Spleen (tissue), 11 donors: ENCODE results near the gene KIN. TPM values are rescaled to one million over a fixed set of nuclear protein-coding genes. Genes with fewer than 3 reads are reported as not detected.
"Not testable (repeated sequence)": the region's sequence is repeated elsewhere in the genome, so short reads cannot be mapped to it uniquely, and the experiment has no call there.

Experiments used
- DNase-seq: peaks from one replicate; pipeline ENCODE4 v3.0.0-alpha.2; 2020
- H3K27ac ChIP-seq, 8 donors: fragments of 200-600 bp; sonication (generic) in 7 of 8; 1 replicate in 4 of 8; 2 replicates in 4 of 8; pipeline versions ENCODE4 v1.5.0 to v1.8.0; 2016 to 2021; ENCODE audit warnings: inconsistent platforms in 4 of 8, mild to moderate bottlenecking in 4 of 8, moderate library complexity in 1 of 8
- H3K27me3 ChIP-seq, 7 donors: fragments of 200-600 bp; sonication (generic) in 6 of 7; replicated peaks in 1 of 7; 1 replicate in 4 of 7; 2 replicates in 3 of 7; pipeline versions ENCODE4 v1.5.0 to v1.8.0; 2016 to 2021; ENCODE audit warnings: inconsistent platforms in 3 of 7, mild to moderate bottlenecking in 1 of 7
- H3K36me3 ChIP-seq, 6 donors: fragments of 200-600 bp; sonication (generic) in 5 of 6; 1 replicate in 4 of 6; 2 replicates in 2 of 6; pipeline versions ENCODE4 v1.5.0 to v1.8.0; 2016 to 2021; ENCODE audit warnings: inconsistent platforms in 2 of 6
- H3K4me1 ChIP-seq, 6 donors: fragments of 200-600 bp; sonication (generic) in 5 of 6; 1 replicate in 3 of 6; 2 replicates in 3 of 6; pipeline versions ENCODE4 v1.5.0 to v1.8.0; 2016 to 2021; ENCODE audit warnings: inconsistent platforms in 3 of 6
- H3K4me3 ChIP-seq, 8 donors: fragments of 200-600 bp; sonication (generic) in 7 of 8; 1 replicate in 4 of 8; 2 replicates in 4 of 8; pipeline versions ENCODE4 v1.5.0 to v1.8.0; 2016 to 2021; ENCODE audit warnings: inconsistent platforms in 4 of 8, mild to moderate bottlenecking in 4 of 8, moderate library complexity in 2 of 8
- H3K9me3 ChIP-seq, 8 donors: fragments of 200-600 bp; sonication (generic) in 7 of 8; 1 replicate in 4 of 8; 2 replicates in 4 of 8; pipeline versions ENCODE4 v1.5.0 to v1.8.0; 2016 to 2021; ENCODE audit warnings: inconsistent platforms in 4 of 8
- POLR2A ChIP-seq, 3 donors: fragments of 450-650 bp; IDR thresholded peaks; one replicate each; pipeline ENCODE4 v1.5.1; 2017; ENCODE audit warnings: antibody characterized with exemption in 3 of 3, mild to moderate bottlenecking in 1 of 3
- POLR2AphosphoS5 ChIP-seq, 3 donors: sonication (generic); formaldehyde crosslinking; IDR thresholded peaks; one replicate each; pipeline ENCODE4 v1.5.1; 2017; ENCODE audit warnings: antibody characterized with exemption in 3 of 3
- WGBS, 5 donors: extraction: QIAGEN DNeasy Blood & Tissue Kit in 3 of 5; methylation state at CpG; one replicate each; pipeline versions ENCODE4 v1.1.5 to v1.1.7; 2013 to 2018; 5-methylcytosine and 5-hydroxymethylcytosine counted together
- intact Hi-C: fragments of 100-400 bp; cut with DNase I; formaldehyde crosslinking; loops from one replicate; pipeline ENCODE4 v1.15.0; 2023; ENCODE audit warnings: low total_unique reads
- polyA plus RNA-seq, 3 donors: library from polyadenylated mRNA; stranded (reverse); fragments of 200-250 nt; gene quantifications; one replicate each; pipeline ENCODE4 v1.2.1, GENCODE V29; 2013
- total RNA-seq, 7 donors: library from RNA; depleted of rRNA in 3 of 7; stranded (reverse); fragments of >200 nt in 3 of 7; fragmentation: NEBNext Ultra II Directional in 4 of 7; extraction: Animal tissue kit (Norgen Biotek cat#: 25700) in 4 of 7; gene quantifications; one replicate each; pipeline versions ENCODE4 v1.1.0 to v1.2.1, GENCODE V29; 2016 to 2021
- TF ChIP-seq, protein P1 (sequence below), 11 experiments: fragments of 200-600 bp in 7 of 11; fragments of 450-650 bp in 4 of 11; sonication (generic) in 4 of 11; IDR thresholded peaks in 8 of 11; conservative IDR thresholded peaks in 3 of 11; 1 replicate in 7 of 11; 2 replicates in 4 of 11; pipeline versions ENCODE4 v1.4.0 to v1.8.0; 2016 to 2021; ENCODE audit warnings: antibody characterized with exemption in 11 of 11, inconsistent platforms in 4 of 11, mild to moderate bottlenecking in 1 of 11
- donor health status: healthy with polysubstance abuse.
- donor health status: DM: no; HTN: no; CAD: no; lungs with moderate emphysema.
- donor health status: DM: no; HTN: no; CAD: no.
- donor health status: Bipolar disorder and iron deficiency.
- donor health status: healthy.
- donor health status: DM: no; HTN: no; CAD: no.
- donor health status: DM: yes; HTN: yes; CAD: no.

KIN gene
- total and polyA plus RNA-seq, 10 donors, result 9.2 to 16.0 (median 11.4) TPM

DNA sequence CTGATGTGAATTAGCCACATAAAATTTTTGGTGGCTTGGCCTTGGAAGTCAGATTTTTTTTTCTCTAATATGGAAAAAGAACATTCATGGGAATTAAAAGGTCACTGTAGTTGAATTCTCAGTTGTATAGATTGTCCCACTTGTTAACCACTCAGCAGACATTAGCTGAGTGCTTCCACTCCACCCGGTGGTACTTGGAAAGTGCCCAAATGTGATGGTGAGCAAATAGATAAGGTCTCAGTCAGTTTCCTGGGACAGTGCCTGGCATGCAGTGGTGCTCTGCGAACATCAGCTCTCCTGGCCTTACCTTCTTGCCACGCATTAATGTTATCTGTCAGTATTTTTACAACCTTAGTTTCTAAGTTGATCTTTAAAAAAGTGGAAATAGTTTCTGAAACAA is 1.6 kb upstream of the KIN start:
- peak overlapping the region in 1 of 8 donors; percentile 87 for H3K27ac ChIP-seq
- intact Hi-C loops, result no loop called here
- H3K4me3 ChIP-seq, result peak overlapping the region in 6 of 8 donors; percentile 70 to 99 (median 90)
- no peaks in the 10 kb centered on the region for H3K9me3 ChIP-seq
- DNase-seq, result no peak
- H3K36me3 ChIP-seq, result peaks cover 0 to 24% (median 4%) of the 10 kb centered on the region in 6 donors
- H3K4me1 ChIP-seq, result peaks cover 32 to 90% (median 84%) of the 10 kb centered on the region in 6 donors
- no peak for TF ChIP-seq POLR2AphosphoS5 (IDR thresholded peaks at IDR 0.05)
- TF ChIP-seq, protein P1, sequence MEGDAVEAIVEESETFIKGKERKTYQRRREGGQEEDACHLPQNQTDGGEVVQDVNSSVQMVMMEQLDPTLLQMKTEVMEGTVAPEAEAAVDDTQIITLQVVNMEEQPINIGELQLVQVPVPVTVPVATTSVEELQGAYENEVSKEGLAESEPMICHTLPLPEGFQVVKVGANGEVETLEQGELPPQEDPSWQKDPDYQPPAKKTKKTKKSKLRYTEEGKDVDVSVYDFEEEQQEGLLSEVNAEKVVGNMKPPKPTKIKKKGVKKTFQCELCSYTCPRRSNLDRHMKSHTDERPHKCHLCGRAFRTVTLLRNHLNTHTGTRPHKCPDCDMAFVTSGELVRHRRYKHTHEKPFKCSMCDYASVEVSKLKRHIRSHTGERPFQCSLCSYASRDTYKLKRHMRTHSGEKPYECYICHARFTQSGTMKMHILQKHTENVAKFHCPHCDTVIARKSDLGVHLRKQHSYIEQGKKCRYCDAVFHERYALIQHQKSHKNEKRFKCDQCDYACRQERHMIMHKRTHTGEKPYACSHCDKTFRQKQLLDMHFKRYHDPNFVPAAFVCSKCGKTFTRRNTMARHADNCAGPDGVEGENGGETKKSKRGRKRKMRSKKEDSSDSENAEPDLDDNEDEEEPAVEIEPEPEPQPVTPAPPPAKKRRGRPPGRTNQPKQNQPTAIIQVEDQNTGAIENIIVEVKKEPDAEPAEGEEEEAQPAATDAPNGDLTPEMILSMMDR (IDR thresholded peaks at IDR 0.05 in 8 of 11, conservative IDR thresholded peaks at IDR 0.05 in 3 of 11), result no peak
- TF ChIP-seq POLR2A (IDR thresholded peaks at IDR 0.05), result no peak
- 50 to 61% (median 53%) methylated on average over 3 of the region's 3 CpGs for WGBS, 5 donors
- no peaks in the 10 kb centered on the region for H3K27me3 ChIP-seq

DNA sequence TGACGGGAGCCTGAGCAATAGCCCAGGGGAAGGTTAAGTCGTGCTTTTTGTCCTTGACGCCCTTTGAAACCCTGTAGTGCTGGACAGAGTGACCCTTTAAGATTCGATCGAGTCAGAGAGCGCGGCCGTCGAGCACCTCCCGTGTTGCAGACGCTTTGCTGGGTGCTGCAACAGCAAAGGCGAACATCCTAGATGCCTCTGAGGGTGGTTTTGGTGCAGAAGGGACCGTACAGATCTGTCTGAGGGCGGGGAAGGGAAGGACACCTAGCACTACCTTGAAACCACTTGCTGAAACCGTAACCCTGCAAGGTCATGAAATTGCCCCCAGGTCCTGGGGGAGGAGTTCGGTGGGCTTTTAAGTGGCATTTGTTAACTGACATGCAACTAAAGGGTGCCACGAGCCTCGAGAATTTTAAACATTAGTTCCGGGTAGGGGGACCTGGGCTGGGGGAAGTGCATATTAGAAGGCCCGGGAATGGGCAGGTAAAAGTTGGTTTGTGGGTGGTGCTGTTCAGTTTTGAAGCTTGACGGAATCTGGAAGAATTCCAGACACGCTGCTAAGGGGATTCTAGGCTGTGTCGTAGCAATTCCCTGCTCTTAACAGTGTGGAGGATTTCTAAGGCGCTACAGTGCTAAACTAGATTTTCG is 970 bp upstream of the KIN start:
- H3K4me3 ChIP-seq, result peak overlapping the region; percentile 70 to 99 (median 90)
- 4 to 6% (median 5%) methylated on average over 22 to 25 of the region's 25 CpGs for WGBS, 5 donors
- peak overlapping the region; percentile 71 to 92 (median 87) for H3K27ac ChIP-seq
- H3K9me3 ChIP-seq, result no peaks in the 10 kb centered on the region
- H3K36me3 ChIP-seq, result peaks cover 0 to 29% (median 4%) of the 10 kb centered on the region in 6 donors
- H3K27me3 ChIP-seq, result no peaks in the 10 kb centered on the region
- TF ChIP-seq POLR2AphosphoS5 (IDR thresholded peaks at IDR 0.05) (no peak), POLR2A (IDR thresholded peaks at IDR 0.05) (no peak)
- TF ChIP-seq, protein P1 (IDR thresholded peaks at IDR 0.05 in 8 of 11, conservative IDR thresholded peaks at IDR 0.05 in 3 of 11), result no peak
- intact Hi-C loops, result no loop called here
- peaks cover 25 to 90% (median 83%) of the 10 kb centered on the region in 6 donors for H3K4me1 ChIP-seq
- DNase-seq, result no peak

DNA sequence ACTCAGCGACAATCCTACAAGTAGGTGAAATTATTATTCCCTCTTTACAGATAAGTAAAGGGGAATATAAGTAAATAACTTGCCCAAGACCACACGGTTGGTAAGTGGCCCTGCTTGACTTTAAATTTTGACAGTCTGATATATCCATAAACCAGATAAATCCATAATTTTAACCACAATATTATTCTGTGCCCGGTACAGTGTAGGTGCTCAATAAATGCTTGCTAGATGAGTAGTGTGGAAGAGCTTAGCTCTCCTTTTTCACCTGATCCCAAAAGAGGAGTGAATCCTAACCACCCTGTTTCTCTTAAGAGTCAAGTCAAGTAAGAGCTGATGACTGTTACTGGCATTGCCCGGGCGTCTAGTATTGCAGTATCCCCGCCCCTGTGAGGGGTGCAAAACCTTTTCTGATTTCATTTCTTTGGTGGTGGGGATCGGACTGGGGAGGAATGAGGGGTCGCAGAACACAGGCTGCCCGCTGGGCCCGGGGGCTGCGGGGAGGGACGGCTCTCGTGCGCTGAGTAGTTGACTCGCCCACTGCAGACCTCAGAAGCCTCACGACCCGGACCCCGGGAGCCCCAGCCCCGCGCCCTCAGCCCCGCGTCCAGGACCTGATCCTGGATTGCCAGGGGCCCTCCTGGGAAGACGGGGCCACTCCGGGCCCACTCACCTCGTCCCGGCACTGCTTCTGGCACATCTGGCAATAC is 490 bp downstream of the KIN start:
- intact Hi-C loops, result no loop called here
- H3K4me1 ChIP-seq, result peaks cover 24 to 88% (median 74%) of the 10 kb centered on the region in 6 donors
- peak overlapping the region; percentile 70 to 99 (median 90) for H3K4me3 ChIP-seq
- 2 to 5% (median 4%) methylated on average over 16 to 26 of the region's 26 CpGs for WGBS, 5 donors
- H3K9me3 ChIP-seq, result no peaks in the 10 kb centered on the region
- no peak for TF ChIP-seq POLR2A (IDR thresholded peaks at IDR 0.05)
- TF ChIP-seq, protein P1 (IDR thresholded peaks at IDR 0.05 in 8 of 11, conservative IDR thresholded peaks at IDR 0.05 in 3 of 11), result no peak
- no peaks in the 10 kb centered on the region for H3K27me3 ChIP-seq
- H3K36me3 ChIP-seq, result peaks cover 0 to 26% (median 2%) of the 10 kb centered on the region in 6 donors
- no peak for DNase-seq
- peak overlapping the region in 7 of 8 donors; percentile 81 to 92 (median 87) for H3K27ac ChIP-seq

DNA sequence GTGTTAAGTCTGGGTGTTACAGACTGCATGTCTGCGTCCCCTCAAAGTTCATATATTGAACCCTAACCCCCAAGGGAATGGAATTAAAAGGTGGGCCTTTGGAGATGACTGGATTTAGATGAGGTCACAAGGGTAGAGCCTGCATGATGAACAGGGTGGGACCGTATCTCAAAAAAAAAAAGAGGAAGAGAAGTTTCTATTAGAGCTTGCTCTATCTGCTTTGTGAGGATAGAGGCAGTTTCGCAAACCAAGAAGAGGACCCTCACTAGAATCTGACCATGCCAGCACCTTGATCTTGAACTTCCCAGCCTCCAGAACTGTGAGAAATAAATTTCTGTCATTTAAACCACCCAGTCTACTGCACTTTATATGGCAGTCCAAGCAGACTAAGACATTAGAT is 1.4 kb downstream of the KIN start:
- intact Hi-C loops, result no loop called here
- Histone ChIP-seq H3K27ac (peak overlapping the region in 1 of 8 donors; percentile 87), H3K4me1 (peaks cover 24 to 83% (median 65%) of the 10 kb centered on the region in 6 donors), H3K9me3 (no peaks in the 10 kb centered on the region), H3K4me3 (peak overlapping the region in 6 of 8 donors; percentile 70 to 99 (median 90)), H3K36me3 (peaks cover 0 to 29% (median 5%) of the 10 kb centered on the region in 6 donors), H3K27me3 (no peaks in the 10 kb centered on the region)
- DNase-seq, result no peak
- WGBS, 5 donors, result 66 to 73% (median 68%) methylated on average over 3 of the region's 3 CpGs
- TF ChIP-seq, protein P1 (IDR thresholded peaks at IDR 0.05 in 8 of 11, conservative IDR thresholded peaks at IDR 0.05 in 3 of 11), result no peak
- TF ChIP-seq POLR2AphosphoS5 (IDR thresholded peaks at IDR 0.05) (no peak), POLR2A (IDR thresholded peaks at IDR 0.05) (no peak)

DNA sequence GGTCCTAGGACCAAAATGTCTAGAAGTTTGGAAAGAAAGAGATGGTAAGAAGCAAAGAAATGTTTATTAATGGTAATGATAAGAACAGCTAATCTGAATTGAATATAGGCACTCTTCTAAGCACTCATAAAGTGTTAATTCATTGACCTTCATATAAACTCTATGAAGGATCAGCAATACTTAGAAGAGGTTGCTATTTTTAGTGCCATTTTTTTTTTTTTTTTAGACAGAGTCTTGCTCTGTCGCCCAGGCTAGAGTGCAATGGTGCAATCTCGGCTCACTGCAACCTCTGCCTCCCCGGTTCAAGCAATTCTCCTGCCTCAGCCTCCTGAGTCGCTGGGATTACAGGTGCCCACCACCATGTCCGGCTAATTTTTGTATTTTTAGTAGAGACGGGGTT is 5.6 kb downstream of the KIN start:
- H3K27me3 ChIP-seq, DNase-seq, H3K27ac ChIP-seq, intact Hi-C loops, H3K4me3 ChIP-seq, H3K9me3 ChIP-seq: not testable (repeated sequence)
- Histone ChIP-seq H3K36me3 (peaks cover 0 to 64% (median 43%) of the 10 kb centered on the region in 6 donors), H3K4me1 (peaks cover 11 to 50% (median 33%) of the 10 kb centered on the region in 6 donors)
- 87 to 95% (median 89%) methylated on average over 6 of the region's 6 CpGs for WGBS, 5 donors
